OCI-LY1 (cell line): ENCODE measurements around the gene SLC47A1.

Source experiments
- CTCF ChIP-seq: fragments of 200-600 bp; sonication (generic), shearing (Covaris generic); IDR thresholded peaks from 2 replicates; pipeline ENCODE4 v1.5.1; 2017; ENCODE audit warnings: mild to moderate bottlenecking, antibody characterized with exemption, low read length, moderate library complexity, mixed read lengths
- EZH2 ChIP-seq: fragments of 200-600 bp; sonication (generic), shearing (Covaris generic); IDR thresholded peaks from 2 replicates; pipeline ENCODE4 v1.8.0; 2017; ENCODE audit warnings: borderline replicate concordance, mixed run types, mild to moderate bottlenecking, antibody characterized with exemption, low read length, moderate library complexity, mixed read lengths

GRCh38 chr17:19485800-19486340 is 47.8 kb upstream of the SLC47A1 start:
- TF ChIP-seq EZH2 (no peak), CTCF (no peak)
